Measurements from ENCODE around the gene SNX25. TPM values are rescaled to one million over a fixed set of nuclear protein-coding genes. Genes with fewer than 3 reads are reported as not detected.

The SNX25 gene
- total and polyA plus RNA-seq, 10 of the 15 experiments (the other 5 are each of a cell fraction or from before 2014, with no cell fraction given) = 11.2 to 117 (median 62.8) TPM

DNA sequence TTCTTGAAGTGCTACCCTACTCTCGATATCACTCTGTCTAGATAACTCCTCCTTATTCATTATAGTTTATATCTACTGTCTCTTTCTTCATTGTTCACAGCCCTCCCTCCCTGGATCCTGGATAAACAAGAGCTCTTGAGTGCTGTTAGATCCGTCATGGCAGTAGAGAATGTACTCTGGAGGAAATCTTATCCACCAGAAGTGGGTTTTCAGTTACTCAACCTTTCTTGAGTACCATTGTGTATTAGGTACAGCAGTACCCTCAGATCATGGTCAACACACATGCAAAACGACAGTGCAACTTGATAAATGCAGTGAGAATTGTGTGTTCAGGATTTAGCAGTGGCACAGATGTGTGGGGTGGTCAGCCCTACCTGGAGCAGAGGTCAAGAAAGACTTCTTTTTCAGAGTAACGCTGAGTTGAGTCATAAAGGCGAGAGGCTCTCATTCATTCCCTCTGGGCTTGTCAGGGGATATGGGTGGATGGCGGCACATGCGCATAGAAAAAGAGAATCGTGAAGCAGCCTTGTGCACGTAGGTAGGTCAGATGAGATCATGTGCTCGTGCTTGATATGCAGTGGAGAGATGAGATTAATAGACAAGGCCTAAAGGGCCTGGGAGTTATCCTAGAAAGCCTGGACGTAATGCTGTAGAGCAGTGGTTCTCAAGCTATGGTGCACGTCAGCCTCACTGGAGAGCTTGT, 89.5 kb downstream of the SNX25 start:
- no peak overlapping the region for H3K4me3 ChIP-seq
- H3K36me3 ChIP-seq (ENCODE audit: control insufficient read depth in 2 of 2, insufficient read depth in 2 of 2, low read length in 1 of 2) = peaks cover 7 to 23% of the 10 kb centered on the region in 2 experiments; a peak in 3 of 4 replicates
- in situ Hi-C loops (cut with MboI) (no loop called here), intact Hi-C loops (cut with micrococcal nuclease; ENCODE audit: unreplicated experiment) (no loop called here)
- BruUV-seq (replicated peaks) = no TSS peak
- CTCF ChIA-PET = interaction anchor here (0.8 to 0.9 kb wide), 2 partner anchors 102 to 116 kb away, joined by 3 to 4 read pairs; no protein-coding TSS in a partner anchor
- DNase-seq (ENCODE audit: low read depth, low spot score) (no peak), FAIRE-seq (no peak), ATAC-seq (no peak)
- SMC1A ChIA-PET (ENCODE audit: uncharacterized antibody, unreplicated experiment) = interaction anchor here (1.0 to 3.3 kb wide), 5 partner anchors 10 to 82 kb away, joined by 3 to 10 read pairs (median 3); no protein-coding TSS in a partner anchor
- peaks cover 4% of the 10 kb centered on the region for H3K79me2 ChIP-seq (ENCODE audit: control insufficient read depth, insufficient read depth, low read length)
- 86% methylated on average over 12 of the region's 12 CpGs for WGBS (ENCODE audit: insufficient coverage, insufficient replicate concordance, low lambda C conversion rate, missing lambda C conversion rate)
- POLR2A ChIA-PET = interaction anchor here (0.6 to 1.1 kb wide), 3 partner anchors 14 to 1031 kb away, joined by 3 read pairs; no protein-coding TSS in a partner anchor
- H3K27ac ChIP-seq (ENCODE audit: control insufficient read depth, insufficient read depth) = no peak overlapping the region
- H3K9ac ChIP-seq (ENCODE audit: control insufficient read depth, insufficient read depth, low read length) = no peak overlapping the region
- no peak overlapping the region for H3K4me2 ChIP-seq (ENCODE audit: control insufficient read depth, insufficient read depth)
- H3K27me3 ChIP-seq (replicated peaks in 1 of 2; ENCODE audit: control insufficient read depth in 2 of 2, insufficient read depth in 2 of 2, low read length in 1 of 2) = no peaks in the 10 kb centered on the region
- RAD21 ChIA-PET (ENCODE audit: unreplicated experiment) = interaction anchor here (0.8 kb wide), 1 partner anchor 13 kb away, joined by 3 read pairs; no protein-coding TSS in a partner anchor
- H3K9me3 ChIP-seq (replicated peaks; ENCODE audit: control insufficient read depth, insufficient read depth, low read length) = no peaks in the 10 kb centered on the region
- no peak overlapping the region for H2AFZ ChIP-seq (ENCODE audit: control insufficient read depth, low read depth, low read length)
- H3K4me1 ChIP-seq (ENCODE audit: control insufficient read depth, insufficient read depth, low read length) = peaks cover 3% of the 10 kb centered on the region; the same call in 1 of the 2 replicates
- no peaks in the 10 kb centered on the region for H4K20me1 ChIP-seq (ENCODE audit: control insufficient read depth, insufficient read depth)
- TF ChIP-seq NR2C1 (IDR thresholded peaks at IDR 0.05) (no peak), MLLT1 (IDR thresholded peaks at IDR 0.05) (no peak), HCFC1 (IDR thresholded peaks at IDR 0.05; ENCODE audit: low read length) (no peak), ZSCAN29 (IDR thresholded peaks at IDR 0.05) (no peak), SIX5 (IDR thresholded peaks at IDR 0.05; ENCODE audit: low read depth, low read length, severe bottlenecking) (no peak), ZNF274 (IDR thresholded peaks at IDR 0.05; ENCODE audit: insufficient read depth, insufficient read length) (no peak), SP1 (IDR thresholded peaks at IDR 0.05; ENCODE audit: low read depth, low read length) (no peak), ZNF24 (IDR thresholded peaks at IDR 0.05) (no peak), IRF4 (IDR thresholded peaks at IDR 0.05; ENCODE audit: low read depth, low read length) (no peak), CBFB (IDR thresholded peaks at IDR 0.05; ENCODE audit: low read depth) (no peak), TBL1XR1 (IDR thresholded peaks at IDR 0.05; ENCODE audit: low read depth, low read length) (no peak), KAT2A (conservative IDR thresholded peaks at IDR 0.05; ENCODE audit: control insufficient read depth, low read depth, low read length) (no peak), SUZ12 (IDR thresholded peaks at IDR 0.05; ENCODE audit: unreplicated experiment) (no peak), ATF7 (IDR thresholded peaks at IDR 0.05; ENCODE audit: low read depth) (no peak), POLR2AphosphoS2 (IDR thresholded peaks at IDR 0.05; ENCODE audit: low read depth, low read length) (no peak), EGR1 (IDR thresholded peaks at IDR 0.05; ENCODE audit: borderline replicate concordance in 1 of 2, low read depth in 2 of 2, low read length in 2 of 2) (no peak), CEBPB (IDR thresholded peaks at IDR 0.05; ENCODE audit: borderline replicate concordance in 1 of 2, low read depth in 2 of 2, low read length in 2 of 2) (no peak)
- TF ChIP-seq, protein P1, sequence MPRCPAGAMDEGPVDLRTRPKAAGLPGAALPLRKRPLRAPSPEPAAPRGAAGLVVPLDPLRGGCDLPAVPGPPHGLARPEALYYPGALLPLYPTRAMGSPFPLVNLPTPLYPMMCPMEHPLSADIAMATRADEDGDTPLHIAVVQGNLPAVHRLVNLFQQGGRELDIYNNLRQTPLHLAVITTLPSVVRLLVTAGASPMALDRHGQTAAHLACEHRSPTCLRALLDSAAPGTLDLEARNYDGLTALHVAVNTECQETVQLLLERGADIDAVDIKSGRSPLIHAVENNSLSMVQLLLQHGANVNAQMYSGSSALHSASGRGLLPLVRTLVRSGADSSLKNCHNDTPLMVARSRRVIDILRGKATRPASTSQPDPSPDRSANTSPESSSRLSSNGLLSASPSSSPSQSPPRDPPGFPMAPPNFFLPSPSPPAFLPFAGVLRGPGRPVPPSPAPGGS (IDR thresholded peaks at IDR 0.05; ENCODE audit: borderline replicate concordance, insufficient read depth, low read depth, low read length, poor library complexity, severe bottlenecking) = no peak
- TF ChIP-seq, protein P2, sequence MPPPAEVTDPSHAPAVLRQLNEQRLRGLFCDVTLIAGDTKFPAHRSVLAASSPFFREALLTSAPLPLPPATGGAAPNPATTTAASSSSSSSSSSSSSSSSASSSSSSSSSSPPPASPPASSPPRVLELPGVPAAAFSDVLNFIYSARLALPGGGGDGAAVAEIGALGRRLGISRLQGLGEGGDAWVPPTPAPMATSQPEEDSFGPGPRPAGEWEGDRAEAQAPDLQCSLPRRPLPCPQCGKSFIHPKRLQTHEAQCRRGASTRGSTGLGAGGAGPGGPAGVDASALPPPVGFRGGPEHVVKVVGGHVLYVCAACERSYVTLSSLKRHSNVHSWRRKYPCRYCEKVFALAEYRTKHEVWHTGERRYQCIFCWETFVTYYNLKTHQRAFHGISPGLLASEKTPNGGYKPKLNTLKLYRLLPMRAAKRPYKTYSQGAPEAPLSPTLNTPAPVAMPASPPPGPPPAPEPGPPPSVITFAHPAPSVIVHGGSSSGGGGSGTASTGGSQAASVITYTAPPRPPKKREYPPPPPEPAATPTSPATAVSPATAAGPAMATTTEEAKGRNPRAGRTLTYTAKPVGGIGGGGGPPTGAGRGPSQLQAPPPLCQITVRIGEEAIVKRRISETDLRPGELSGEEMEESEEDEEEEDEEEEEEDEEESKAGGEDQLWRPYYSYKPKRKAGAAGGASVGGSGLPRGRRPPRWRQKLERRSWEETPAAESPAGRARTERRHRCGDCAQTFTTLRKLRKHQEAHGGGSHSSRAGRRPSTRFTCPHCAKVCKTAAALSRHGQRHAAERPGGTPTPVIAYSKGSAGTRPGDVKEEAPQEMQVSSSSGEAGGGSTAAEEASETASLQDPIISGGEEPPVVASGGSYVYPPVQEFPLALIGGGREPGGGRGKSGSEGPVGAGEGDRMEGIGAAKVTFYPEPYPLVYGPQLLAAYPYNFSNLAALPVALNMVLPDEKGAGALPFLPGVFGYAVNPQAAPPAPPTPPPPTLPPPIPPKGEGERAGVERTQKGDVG (CRISPR knock-in tag; IDR thresholded peaks at IDR 0.05) = no peak
